8988T (cell line): Measurements from ENCODE around the gene EPRS1.
"Not testable (repeated sequence)": the region's sequence is repeated elsewhere in the genome, so short reads cannot be mapped to it uniquely, and the experiment has no call there.

Source experiments
- DNase-seq: peaks from one replicate; pipeline ENCODE4 v3.0.0; 2011

EPRS1 gene

GRCh38 chr1:220037810-220038209 lies 8.5 kb downstream of the EPRS1 start:
- not testable (repeated sequence) for DNase-seq

GRCh38 chr1:220032911-220033310 lies 13.4 kb downstream of the EPRS1 start:
- no peak for DNase-seq

- no peak for DNase-seq
Measured at GRCh38 chr1:220031287-220031686, 15.0 kb downstream of the EPRS1 start.

GRCh38 chr1:220028346-220028895 lies 17.9 kb downstream of the EPRS1 start:
- DNase-seq = no peak

GRCh38 chr1:220019071-220019470 lies 27.2 kb downstream of the EPRS1 start:
- DNase-seq = no peak

- no peak for DNase-seq
Measured at GRCh38 chr1:220013497-220013896, 32.8 kb downstream of the EPRS1 start.

GRCh38 chr1:220012259-220012658 lies 34.0 kb downstream of the EPRS1 start:
- DNase-seq = no peak

- DNase-seq = no peak
Measured at GRCh38 chr1:220011620-220012019, 34.7 kb downstream of the EPRS1 start.

GRCh38 chr1:220007438-220007837 lies 38.9 kb downstream of the EPRS1 start:
- DNase-seq = no peak

GRCh38 chr1:220005489-220005888 lies 40.8 kb downstream of the EPRS1 start:
- DNase-seq = no peak

GRCh38 chr1:220003610-220004299 lies 42.5 kb downstream of the EPRS1 start:
- no peak for DNase-seq

GRCh38 chr1:220003015-220003414 lies 43.3 kb downstream of the EPRS1 start:
- no peak for DNase-seq

GRCh38 chr1:220001095-220001501 lies 45.2 kb downstream of the EPRS1 start:
- DNase-seq = no peak

- DNase-seq = no peak
Measured at GRCh38 chr1:219999821-220000220, 46.5 kb downstream of the EPRS1 start.
